Measurements from ENCODE around the gene SERPINI2.

Gene SERPINI2

GRCh38 chr3:167481164-167481563 is 7.3 kb upstream of the SERPINI2 start:
- TF ChIP-seq CTCF (IDR thresholded peaks at IDR 0.05; ENCODE audit: low read depth, low read length, missing control alignments), result no peak
- DNase-seq (ENCODE audit: low read depth), result no peak
- H3K4me3 ChIP-seq (ENCODE audit: low read depth, low read length), result no peak overlapping the region

GRCh38 chr3:167480748-167481147 is 6.9 kb upstream of the SERPINI2 start:
- no peak for TF ChIP-seq CTCF (IDR thresholded peaks at IDR 0.05; ENCODE audit: low read depth, low read length, missing control alignments)
- DNase-seq (ENCODE audit: low read depth), result no peak
- no peak overlapping the region for H3K4me3 ChIP-seq (ENCODE audit: low read depth, low read length)

GRCh38 chr3:167469381-167469780 is 4.5 kb downstream of the SERPINI2 start:
- no peak for TF ChIP-seq CTCF (IDR thresholded peaks at IDR 0.05; ENCODE audit: low read depth, low read length, missing control alignments)
- no peak for DNase-seq (ENCODE audit: low read depth)
- no peak overlapping the region for H3K4me3 ChIP-seq (ENCODE audit: low read depth, low read length)

- DNase-seq (ENCODE audit: low read depth), result no peak
- TF ChIP-seq CTCF (IDR thresholded peaks at IDR 0.05; ENCODE audit: low read depth, low read length, missing control alignments), result no peak
Observed at GRCh38 chr3:167467848-167468611, 5.8 kb downstream of the SERPINI2 start.

GRCh38 chr3:167466966-167467365 is 6.9 kb downstream of the SERPINI2 start:
- no peak overlapping the region for H3K4me3 ChIP-seq (ENCODE audit: low read depth, low read length)
- no peak for DNase-seq (ENCODE audit: low read depth)
- TF ChIP-seq CTCF (IDR thresholded peaks at IDR 0.05; ENCODE audit: low read depth, low read length, missing control alignments), result no peak

More at GRCh38 chr3:167467848-167468611, 5.8 kb downstream of the SERPINI2 start:
- H3K4me3 ChIP-seq (ENCODE audit: low read depth, low read length), result no peak overlapping the region

- no peak for DNase-seq (ENCODE audit: low read depth)
- no peak overlapping the region for H3K4me3 ChIP-seq (ENCODE audit: low read depth, low read length)
- no peak for TF ChIP-seq CTCF (IDR thresholded peaks at IDR 0.05; ENCODE audit: low read depth, low read length, missing control alignments)
Observed at GRCh38 chr3:167456157-167456799, 17.6 kb downstream of the SERPINI2 start.
